Neuronal stem cell (in vitro differentiated cells): ENCODE measurements around the gene EPHA4.
A peak's percentile ranks its signal among the peaks of the same experiment; 100 is the strongest.

Experiments
- DNase-seq: peaks from one replicate; pipeline ENCODE4 v3.0.0-alpha.2; 2013; ENCODE audit warnings: low spot score
- H2AFZ ChIP-seq: one replicate; pipeline ENCODE4 v1.6.1; 2013; ENCODE audit warnings: mild to moderate bottlenecking, low read length, inconsistent platforms
- H2AK5ac ChIP-seq: 2 replicates; pipeline ENCODE4 v1.6.1; 2013; ENCODE audit warnings: low read depth, mild to moderate bottlenecking, inconsistent platforms, low read length, moderate library complexity, mixed read lengths
- H2BK120ac ChIP-seq: 2 replicates; pipeline ENCODE4 v1.6.1; 2013; ENCODE audit warnings: low read depth, mild to moderate bottlenecking, inconsistent platforms, low read length, moderate library complexity, mixed read lengths
- H2BK12ac ChIP-seq: one replicate; pipeline ENCODE4 v1.6.1; 2013; ENCODE audit warnings: low read length, inconsistent platforms
- H2BK15ac ChIP-seq: 2 replicates; pipeline ENCODE4 v1.6.1; 2013; ENCODE audit warnings: mild to moderate bottlenecking, low read length, inconsistent platforms, mixed read lengths
- H2BK5ac ChIP-seq: one replicate; pipeline ENCODE4 v1.6.1; 2013; ENCODE audit warnings: inconsistent platforms, mild to moderate bottlenecking, low read length, moderate library complexity
- H3K14ac ChIP-seq: one replicate; pipeline ENCODE4 v1.6.1; 2013; ENCODE audit warnings: low read length, inconsistent platforms
- H3K18ac ChIP-seq: 2 replicates; pipeline ENCODE4 v1.6.1; 2013; ENCODE audit warnings: low read length, inconsistent platforms
- H3K23ac ChIP-seq: 2 replicates; pipeline ENCODE4 v1.6.1; 2013; ENCODE audit warnings: low read depth, mild to moderate bottlenecking, mixed read lengths, low read length, inconsistent platforms; ENCODE audit not compliant: poor library complexity
- H3K27ac ChIP-seq: replicated peaks from 3 replicates; pipeline ENCODE4 v1.5.1; 2013; ENCODE audit warnings: low read length, inconsistent platforms
- H3K27me3 ChIP-seq, 3 experiments: 2 replicates each; pipeline ENCODE4 v1.6.1; 2013; ENCODE audit warnings: low read length in 3 of 3, mild to moderate bottlenecking in 2 of 3, inconsistent platforms in 1 of 3, low read depth in 1 of 3, mixed read lengths in 1 of 3, moderate library complexity in 1 of 3; ENCODE audit not compliant: control insufficient read depth in 3 of 3, insufficient read depth in 3 of 3
- H3K36me3 ChIP-seq, 2 donors: replicated peaks in 1 of 2; 2 replicates each; pipeline ENCODE4 v1.6.1; 2013; ENCODE audit warnings: low read length in 2 of 2; ENCODE audit not compliant: control insufficient read depth in 2 of 2, insufficient read depth in 2 of 2
- H3K4ac ChIP-seq: 2 replicates; pipeline ENCODE4 v1.6.1; 2013; ENCODE audit warnings: inconsistent platforms, mild to moderate bottlenecking, low read length, moderate library complexity
- H3K4me1 ChIP-seq, 2 donors: 1 replicate in 1 of 2; 2 replicates in 1 of 2; pipeline ENCODE4 v1.6.1; 2013; ENCODE audit warnings: low read length in 2 of 2, low read depth in 1 of 2; ENCODE audit not compliant: control insufficient read depth in 2 of 2, insufficient read depth in 1 of 2
- H3K4me2 ChIP-seq: one replicate; pipeline ENCODE4 v1.6.1; 2013; ENCODE audit warnings: mild to moderate bottlenecking, low read length, inconsistent platforms; ENCODE audit not compliant: insufficient read depth, poor library complexity, severe bottlenecking
- H3K4me3 ChIP-seq, 2 donors: 2 replicates each; pipeline ENCODE4 v1.5.1; 2013; ENCODE audit warnings: low read length in 2 of 2, mild to moderate bottlenecking in 2 of 2, inconsistent platforms in 1 of 2, moderate library complexity in 1 of 2
- H3K79me1 ChIP-seq: one replicate; pipeline ENCODE4 v1.6.1; 2013; ENCODE audit warnings: low read depth, mild to moderate bottlenecking, inconsistent platforms, low read length, moderate library complexity
- H3K9ac ChIP-seq: one replicate; pipeline ENCODE4 v1.6.1; 2013; ENCODE audit warnings: mild to moderate bottlenecking, low read depth, low read length, inconsistent platforms; ENCODE audit not compliant: poor library complexity
- H3K9me3 ChIP-seq, 2 donors: replicated peaks in 1 of 2; 2 replicates each; pipeline versions ENCODE3 to v1.6.1; 2013; ENCODE audit warnings: low read length in 2 of 2, mild to moderate bottlenecking in 2 of 2, inconsistent platforms in 1 of 2, low read depth in 1 of 2, mixed read lengths in 1 of 2, moderate library complexity in 1 of 2; ENCODE audit not compliant: control insufficient read depth in 2 of 2, insufficient read depth in 1 of 2
- H4K8ac ChIP-seq: one replicate; pipeline ENCODE4 v1.6.1; 2013; ENCODE audit warnings: low read depth, mild to moderate bottlenecking, inconsistent platforms, low read length, moderate library complexity
- H4K91ac ChIP-seq: one replicate; pipeline ENCODE4 v1.6.1; 2013; ENCODE audit warnings: low read length, low read depth, mild to moderate bottlenecking, inconsistent platforms; ENCODE audit not compliant: poor library complexity
- WGBS, 2 donors: extraction: QIAGEN DNeasy Blood & Tissue Kit; methylation state at CpG; one replicate each; pipeline ENCODE4 v1.1.7; 2013; ENCODE audit warnings: missing lambda C conversion rate in 2 of 2, mixed read lengths in 1 of 2; ENCODE audit not compliant: insufficient read length in 2 of 2, insufficient replicate concordance in 1 of 2; ENCODE audit errors: extremely low coverage in 2 of 2; 5-methylcytosine and 5-hydroxymethylcytosine counted together

The EPHA4 gene

DNA sequence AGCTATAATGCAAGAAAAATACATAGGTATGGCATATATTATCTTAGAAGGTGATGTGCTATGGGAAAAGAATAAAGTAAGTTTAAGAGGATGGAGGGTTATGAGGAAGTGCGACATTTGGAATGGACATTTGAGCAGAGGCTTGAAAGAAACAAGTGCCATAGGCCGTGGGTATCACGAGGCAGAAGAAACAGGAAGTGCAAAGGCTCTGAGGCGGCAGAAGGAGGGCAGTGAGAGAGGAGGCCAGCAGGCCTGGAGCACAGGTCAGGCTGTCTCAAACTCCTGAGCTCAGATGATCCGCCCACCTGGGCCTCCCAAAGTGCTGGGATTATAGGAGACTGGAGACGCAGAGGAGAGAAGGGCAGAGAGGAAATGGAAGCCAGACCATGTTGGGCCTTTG is 40.7 kb upstream of the EPHA4 start:
- WGBS, 2 donors: 100% methylated on average over 1 of the region's 6 CpGs; no CpG with 5 or more reads in 1 of the 2 donors
- Histone ChIP-seq H3K79me1 (no peaks in the 10 kb centered on the region), H2AFZ (no peak overlapping the region), H3K4me2 (no peak overlapping the region), H3K27ac (no peak overlapping the region), H2BK12ac (no peak overlapping the region), H3K23ac (no peak overlapping the region), H3K4me3 (no peak overlapping the region), H3K9me3 (no peaks in the 10 kb centered on the region), H2BK5ac (no peak overlapping the region), H3K14ac (no peak overlapping the region), H3K18ac (no peak overlapping the region), H2AK5ac (no peak overlapping the region), H4K91ac (no peak overlapping the region), H3K4me1 (peaks cover 2 to 3% of the 10 kb centered on the region in 2 donors), H3K36me3 (no peaks in the 10 kb centered on the region), H3K27me3 (no peaks in the 10 kb centered on the region), H3K4ac (no peak overlapping the region), H2BK15ac (peak overlapping the region; percentile 56), H2BK120ac (no peak overlapping the region), H4K8ac (no peak overlapping the region), H3K9ac (no peak overlapping the region)
- DNase-seq: no peak

DNA sequence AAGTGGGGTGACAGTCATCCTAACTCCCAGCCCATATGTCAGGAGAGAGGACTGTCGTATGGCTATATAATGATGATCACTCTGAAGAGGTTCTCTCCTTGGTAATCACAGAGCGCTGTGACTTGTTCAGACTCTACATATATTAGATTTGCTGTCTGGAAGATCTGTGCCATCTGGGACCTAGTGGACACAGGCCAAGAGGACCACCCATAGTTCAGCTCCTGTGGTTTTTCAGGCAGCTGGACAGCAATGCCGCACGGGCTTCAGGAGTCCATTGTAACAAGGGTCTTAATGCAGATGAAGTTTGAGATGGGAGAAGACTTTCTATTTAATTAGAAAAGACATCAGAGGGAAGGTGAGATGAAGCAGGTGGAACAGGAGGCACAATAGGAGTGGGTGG is 40.1 kb upstream of the EPHA4 start:
- Histone ChIP-seq H3K18ac (no peak overlapping the region), H3K27me3 (no peaks in the 10 kb centered on the region), H2BK15ac (no peak overlapping the region), H2BK120ac (no peak overlapping the region), H3K4me3 (no peak overlapping the region), H3K36me3 (no peaks in the 10 kb centered on the region), H2AFZ (no peak overlapping the region), H2AK5ac (no peak overlapping the region), H3K9me3 (no peaks in the 10 kb centered on the region), H3K9ac (no peak overlapping the region), H3K79me1 (no peaks in the 10 kb centered on the region), H3K23ac (no peak overlapping the region), H2BK5ac (no peak overlapping the region), H3K4ac (no peak overlapping the region), H3K4me2 (no peak overlapping the region), H4K91ac (no peak overlapping the region), H3K4me1 (peaks cover 2 to 3% of the 10 kb centered on the region in 2 donors), H4K8ac (no peak overlapping the region), H2BK12ac (no peak overlapping the region), H3K27ac (no peak overlapping the region), H3K14ac (no peak overlapping the region)
- no CpG with 5 or more reads among the region's 4 CpGs for WGBS, 2 donors
- DNase-seq: no peak

DNA sequence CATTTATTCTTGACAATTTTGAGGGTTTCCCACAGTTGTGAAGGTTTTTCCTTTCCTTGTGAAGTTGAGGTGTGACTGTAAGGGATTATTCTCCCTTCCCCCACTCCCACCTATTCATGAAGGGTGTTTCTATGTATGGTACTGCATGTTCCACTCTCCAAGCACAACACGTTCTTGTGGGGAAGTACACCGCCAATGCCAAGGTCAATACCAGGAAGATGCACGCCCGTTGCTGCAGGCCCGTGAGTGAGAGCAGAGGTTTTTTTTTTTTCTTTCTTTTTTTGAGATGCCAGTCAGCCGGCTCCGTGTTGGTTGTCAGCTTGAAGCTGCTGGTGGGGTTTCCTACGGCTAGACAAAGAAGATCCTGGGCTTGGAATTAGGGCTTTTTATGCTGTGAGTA is 38.6 kb upstream of the EPHA4 start:
- Histone ChIP-seq H3K4me2 (no peak overlapping the region), H3K4ac (no peak overlapping the region), H3K9me3 (no peaks in the 10 kb centered on the region), H2BK15ac (no peak overlapping the region), H4K91ac (no peak overlapping the region), H2AFZ (peak overlapping the region; percentile 60), H2AK5ac (no peak overlapping the region), H4K8ac (no peak overlapping the region), H3K14ac (no peak overlapping the region), H3K23ac (no peak overlapping the region), H3K79me1 (no peaks in the 10 kb centered on the region), H3K4me3 (no peak overlapping the region), H3K27me3 (no peaks in the 10 kb centered on the region), H2BK12ac (no peak overlapping the region), H3K27ac (no peak overlapping the region), H3K9ac (no peak overlapping the region), H3K18ac (no peak overlapping the region), H3K36me3 (no peaks in the 10 kb centered on the region), H2BK5ac (no peak overlapping the region), H3K4me1 (peaks cover 3 to 13% of the 10 kb centered on the region in 2 donors), H2BK120ac (no peak overlapping the region)
- no CpG with 5 or more reads among the region's 8 CpGs for WGBS, 2 donors
- no peak for DNase-seq

DNA sequence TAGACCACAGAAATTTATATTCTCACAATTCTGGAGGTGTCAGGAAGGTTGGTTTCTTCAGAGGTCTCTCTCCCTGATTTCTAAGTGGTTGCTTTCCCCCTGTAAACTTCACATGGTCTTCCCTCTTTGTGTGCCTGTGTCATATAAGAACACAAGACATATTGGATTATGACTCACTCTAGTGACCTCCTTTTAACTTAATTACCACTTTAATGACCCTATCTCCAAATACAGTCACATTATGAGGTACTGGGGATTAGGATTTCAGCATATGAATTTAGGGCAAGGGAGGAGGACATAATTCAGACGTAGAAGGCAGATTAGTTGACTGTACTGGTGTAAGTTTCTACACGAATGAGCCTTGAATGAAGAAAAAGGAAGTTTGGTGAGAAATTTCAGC is 38.2 kb upstream of the EPHA4 start:
- Histone ChIP-seq H3K4me2 (no peak overlapping the region), H3K27me3 (no peaks in the 10 kb centered on the region), H2BK120ac (no peak overlapping the region), H2BK5ac (no peak overlapping the region), H2BK15ac (no peak overlapping the region), H3K4ac (no peak overlapping the region), H3K9ac (no peak overlapping the region), H2BK12ac (no peak overlapping the region), H3K9me3 (no peaks in the 10 kb centered on the region), H4K91ac (no peak overlapping the region), H3K27ac (no peak overlapping the region), H3K14ac (no peak overlapping the region), H3K79me1 (no peaks in the 10 kb centered on the region), H3K36me3 (no peaks in the 10 kb centered on the region), H3K18ac (no peak overlapping the region), H3K4me3 (no peak overlapping the region), H4K8ac (no peak overlapping the region), H3K23ac (no peak overlapping the region), H3K4me1 (peaks cover 3 to 16% of the 10 kb centered on the region in 2 donors), H2AFZ (no peak overlapping the region), H2AK5ac (no peak overlapping the region)
- no CpG with 5 or more reads among the region's 2 CpGs for WGBS, 2 donors
- no peak for DNase-seq
